NCI-H460 (cell line): ENCODE measurements around the gene RABL6. TPM values are rescaled to one million over a fixed set of nuclear protein-coding genes. Genes with fewer than 3 reads are reported as not detected.
"Not testable (repeated sequence)": the region's sequence is repeated elsewhere in the genome, so short reads cannot be mapped to it uniquely, and the experiment has no call there.

Source experiments
- DNase-seq: peaks from one replicate; pipeline ENCODE4 v3.0.0-alpha.2; 2016; ENCODE audit warnings: low read depth; ENCODE audit errors: extremely low read depth
- small RNA-seq, 2 experiments: library from RNA; depleted of rRNA; stranded (forward); fragments of <200 nt; gene quantifications; one replicate each; pipeline ENCODE3, GENCODE V24; 2014
- total RNA-seq: library from RNA; depleted of rRNA; stranded (reverse); fragments of >200 nt; shearing (Covaris generic); gene quantifications from 2 replicates; pipeline ENCODE4 v1.2.3, GENCODE V29; 2014; rRNA removed

RABL6 gene
- total RNA-seq, 1 experiment from 2014 or later, result 69.4 TPM

DNA sequence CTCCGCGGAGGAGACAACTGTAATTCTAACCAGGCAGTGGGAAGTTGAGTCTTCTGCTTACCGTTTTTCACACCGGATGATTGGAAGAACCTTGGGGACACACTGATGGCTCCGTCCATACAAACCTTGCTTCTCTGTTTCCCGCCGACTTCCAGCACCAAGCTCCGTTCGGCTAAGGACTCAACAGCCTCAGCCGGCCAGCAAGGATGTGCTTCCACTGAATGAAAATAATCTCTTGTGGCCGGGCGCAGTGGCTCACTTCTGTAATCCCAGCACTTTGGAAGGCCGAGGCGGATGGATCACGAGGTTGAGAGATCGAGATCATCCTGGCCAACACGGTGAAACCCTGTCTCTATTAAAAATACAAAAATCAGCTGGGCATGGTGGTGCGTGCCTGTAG, 60.2 kb downstream of the RABL6 start:
- DNase-seq, result no peak

DNA sequence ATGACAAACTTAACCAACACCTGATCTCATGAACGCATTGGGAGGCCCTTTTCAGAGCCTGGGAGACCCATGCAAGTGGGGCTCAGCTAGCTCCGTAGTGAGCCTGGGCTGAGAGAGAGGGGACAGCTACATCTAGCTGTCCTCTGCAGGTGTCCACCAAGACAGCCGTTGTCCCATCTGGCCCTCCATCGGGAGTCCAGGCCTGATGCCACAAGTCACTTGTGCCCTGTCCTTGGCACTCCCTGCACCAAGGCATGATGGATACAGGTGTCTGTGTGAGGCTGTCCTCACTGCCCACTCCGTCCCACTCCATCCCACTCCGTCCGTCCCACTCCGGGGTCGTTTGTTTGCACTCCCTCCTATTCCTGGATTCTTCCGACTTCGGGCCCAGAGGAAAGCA, 60.9 kb downstream of the RABL6 start:
- no peak for DNase-seq

DNA sequence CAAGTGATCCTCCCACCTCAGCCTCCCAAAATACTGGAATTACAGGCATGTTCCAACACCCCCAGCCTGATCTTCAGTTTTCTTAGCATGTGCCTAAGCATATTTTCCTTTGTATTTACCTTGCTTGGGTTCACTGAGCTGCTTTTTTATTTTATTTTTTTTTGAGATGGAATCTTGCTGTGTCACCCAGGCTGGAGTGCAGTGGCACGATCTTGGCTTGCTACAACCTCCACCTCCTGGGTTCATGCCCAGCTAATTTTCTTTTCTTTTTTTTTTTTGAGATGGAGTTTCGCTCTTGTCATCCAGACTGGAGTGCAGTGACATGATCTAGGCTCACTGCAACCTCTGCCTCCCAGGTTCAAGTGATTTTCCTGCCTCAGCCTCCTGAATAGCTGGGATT, 61.9 kb downstream of the RABL6 start:
- not testable (repeated sequence) for DNase-seq

DNA sequence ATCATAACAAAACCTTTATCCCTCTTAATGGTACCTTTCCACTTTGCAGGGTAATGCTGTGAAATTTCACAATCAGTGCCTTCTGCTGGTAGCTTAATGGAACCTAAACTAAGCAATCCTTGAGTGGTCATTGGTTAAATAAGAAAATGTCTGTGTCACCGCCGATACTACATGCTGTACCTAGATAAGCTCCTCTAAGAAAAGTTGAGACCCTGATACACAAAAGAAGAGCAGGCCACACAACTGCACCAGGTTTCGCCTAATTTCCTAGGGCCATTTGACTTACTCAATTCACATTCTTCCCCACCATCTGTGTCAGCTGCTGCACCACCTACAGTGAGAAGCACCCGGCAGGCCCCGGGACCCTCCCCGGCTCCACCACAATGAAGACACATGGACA, 67.4 kb downstream of the RABL6 start:
- no peak for DNase-seq

DNA sequence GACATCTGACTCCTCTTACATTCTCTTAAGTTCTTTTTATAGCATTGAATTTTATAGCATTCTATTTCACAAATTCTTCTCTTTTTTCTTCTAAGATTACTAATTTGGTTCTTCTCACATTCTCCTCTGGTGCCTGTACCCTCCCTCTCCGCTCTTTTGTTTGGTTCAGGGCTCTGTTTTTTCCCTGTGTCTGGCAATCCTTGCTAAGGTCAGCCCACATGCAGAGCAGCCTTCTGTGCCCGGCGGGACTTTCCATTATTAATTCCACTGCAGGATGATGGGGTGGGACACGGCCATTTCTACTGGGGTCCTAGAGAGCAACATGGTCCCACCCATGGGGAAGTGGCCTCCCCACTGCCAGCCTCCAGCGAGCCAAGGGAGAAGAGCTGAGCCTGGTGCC, 68.7 kb downstream of the RABL6 start:
- no peak for DNase-seq

DNA sequence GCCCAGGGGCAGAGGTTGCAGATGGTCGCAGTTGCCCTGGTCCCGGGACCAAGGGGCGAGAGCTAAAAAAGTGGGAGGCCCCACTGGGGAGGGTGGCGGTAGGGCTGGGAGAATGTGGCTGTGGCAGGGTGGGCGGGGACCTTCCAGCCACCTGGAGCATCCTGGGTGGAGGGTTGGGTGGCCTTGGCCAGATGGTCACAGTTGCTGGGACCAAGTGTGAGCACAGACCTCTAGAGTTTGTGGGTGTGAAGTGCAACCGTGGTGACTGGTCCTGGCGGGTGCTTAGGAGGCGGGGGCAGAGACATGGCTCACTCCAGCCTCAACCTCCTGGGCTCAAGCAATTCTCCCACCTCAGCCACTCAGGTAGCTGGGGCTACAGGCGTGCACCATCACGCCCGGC, 72.9 kb downstream of the RABL6 start:
- DNase-seq, result no peak

DNA sequence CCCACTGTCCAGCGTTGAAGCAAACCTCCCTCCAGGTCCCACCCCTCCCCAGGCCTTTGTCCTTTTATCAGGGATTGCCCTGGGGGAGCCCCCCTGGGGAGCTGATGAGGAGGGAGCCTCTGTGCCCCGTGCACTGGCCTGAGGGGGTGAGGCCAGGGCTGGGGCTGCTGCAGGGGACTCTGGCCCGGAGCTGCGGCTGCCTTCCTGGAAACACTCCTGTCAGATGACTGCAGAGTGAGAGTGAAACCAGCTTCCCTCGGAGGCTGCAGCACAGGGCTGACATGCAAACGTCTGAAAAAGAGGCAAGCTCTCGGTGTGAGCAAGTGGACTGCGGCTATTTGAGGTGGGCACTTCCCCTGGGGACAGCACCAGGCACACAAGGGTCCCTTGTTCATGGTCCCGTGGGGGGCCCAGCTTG, 74.0 kb downstream of the RABL6 start:
- DNase-seq, result no peak

DNA sequence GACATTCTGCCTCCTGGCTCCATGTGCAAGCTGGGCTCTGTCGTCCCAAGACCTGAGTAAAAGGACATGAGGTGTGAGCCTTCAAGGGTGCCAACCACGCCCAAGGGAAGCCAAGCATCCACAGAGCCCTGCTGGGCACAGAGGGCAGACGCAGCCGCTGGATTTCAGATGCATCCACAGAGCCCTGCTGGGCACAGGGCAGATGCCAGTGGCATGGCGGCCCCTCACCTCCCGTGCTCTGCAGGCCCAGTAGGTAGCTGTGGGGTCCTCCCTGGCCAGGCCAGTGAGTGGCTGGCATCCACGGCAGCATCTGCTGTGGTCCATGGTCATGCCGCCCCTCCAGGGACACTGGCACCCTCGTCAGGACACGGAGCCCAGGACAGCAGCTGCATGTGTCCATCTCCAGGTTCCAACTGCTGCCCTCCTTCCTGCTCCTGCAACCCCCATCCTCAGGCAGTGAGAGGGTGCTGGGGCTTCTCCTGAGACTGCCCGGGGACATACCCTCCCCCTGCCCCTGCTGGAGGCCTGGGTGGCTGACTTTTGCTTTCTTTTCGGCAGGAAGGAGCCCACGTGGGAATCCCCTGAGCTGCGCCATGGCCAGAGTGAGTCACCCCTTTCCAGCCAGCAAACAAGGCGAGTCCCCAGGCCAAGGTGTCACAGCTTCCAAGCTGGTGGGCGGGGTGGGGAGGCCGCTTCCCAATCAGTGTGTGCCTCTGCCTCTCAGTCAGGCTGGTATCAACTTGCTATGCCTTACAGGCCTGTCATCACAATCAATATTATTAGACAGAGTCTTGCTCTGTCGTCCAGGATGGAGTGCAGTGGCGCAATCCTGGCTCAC, 74.6 kb downstream of the RABL6 start:
- no peak for DNase-seq

DNA sequence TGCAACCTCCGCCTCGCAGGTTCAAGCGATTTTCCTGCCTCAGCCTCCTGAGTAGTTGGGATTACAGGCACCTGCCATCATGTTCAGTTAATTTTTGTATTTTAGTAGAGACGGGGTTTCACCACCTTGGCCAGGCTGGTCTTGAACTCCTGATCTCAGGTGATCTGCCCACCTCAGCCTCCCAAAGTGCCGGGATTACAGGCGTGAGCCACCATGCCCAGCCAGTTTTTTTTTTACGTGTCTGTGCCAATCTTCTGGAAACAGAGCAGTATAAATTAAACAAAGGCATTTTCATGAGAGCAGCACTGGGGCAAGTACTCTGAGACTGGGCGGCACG, 75.2 kb downstream of the RABL6 start:
- DNase-seq, result not testable (repeated sequence)

DNA sequence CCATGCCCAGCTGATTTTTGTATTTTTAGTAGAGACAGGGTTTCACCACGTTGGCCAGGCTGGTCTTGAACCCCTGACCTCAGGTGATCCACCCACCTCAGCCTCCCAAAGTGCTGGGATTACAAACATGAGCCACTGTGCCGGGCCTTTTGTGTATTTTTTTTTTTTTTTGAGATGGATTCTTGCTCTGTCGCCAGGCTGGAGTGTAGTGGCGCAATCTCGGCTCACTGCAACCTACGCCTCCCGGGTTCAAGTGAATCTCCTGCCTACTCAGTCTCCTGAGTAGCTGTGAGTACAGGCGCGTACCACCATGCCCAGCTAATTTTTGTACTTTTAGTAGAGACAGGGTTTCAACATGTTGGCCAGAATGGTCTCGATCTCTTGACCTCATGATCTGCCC, 75.9 kb downstream of the RABL6 start:
- DNase-seq, result not testable (repeated sequence)

DNA sequence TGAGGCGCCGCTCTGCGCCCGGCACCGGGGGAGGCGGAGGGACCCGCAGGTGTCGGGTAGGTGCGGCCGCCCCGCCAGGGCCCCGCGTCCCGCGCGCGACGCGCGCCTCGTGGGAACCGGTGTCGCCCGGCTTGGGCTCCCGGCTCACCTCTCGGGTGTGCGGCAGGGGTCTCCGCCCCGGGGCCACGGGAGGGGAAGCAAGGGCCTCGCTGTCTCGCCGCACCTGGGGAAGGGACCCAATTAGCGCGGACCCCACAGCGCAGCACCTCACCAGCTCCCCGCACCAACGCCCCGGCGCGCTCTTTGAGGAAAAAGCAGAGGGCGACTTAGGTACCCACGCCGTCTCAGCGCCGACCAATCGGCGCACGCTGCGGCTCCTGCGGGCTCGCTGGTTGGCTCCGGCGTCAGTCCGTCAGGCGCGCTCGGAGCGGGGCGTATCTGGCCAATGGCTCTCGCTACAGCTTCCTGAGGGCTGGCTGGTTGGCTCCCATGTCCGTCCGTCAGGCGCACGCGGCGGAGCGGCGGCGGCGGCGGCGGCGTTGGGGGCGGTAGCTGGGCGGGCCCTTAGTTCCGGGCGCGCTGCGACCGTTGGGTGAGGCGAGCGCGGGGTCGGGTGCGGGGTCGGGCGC, 78.3 kb downstream of the RABL6 start, which contains the start of gene TRAF2:
Gene TRAF2, plus strand, starts transcription at position 567 of the 629 bp plus-strand sequence. CDS start 12,225 bp downstream, outside the sequence.
- DNase-seq, result peak; percentile 96

DNA sequence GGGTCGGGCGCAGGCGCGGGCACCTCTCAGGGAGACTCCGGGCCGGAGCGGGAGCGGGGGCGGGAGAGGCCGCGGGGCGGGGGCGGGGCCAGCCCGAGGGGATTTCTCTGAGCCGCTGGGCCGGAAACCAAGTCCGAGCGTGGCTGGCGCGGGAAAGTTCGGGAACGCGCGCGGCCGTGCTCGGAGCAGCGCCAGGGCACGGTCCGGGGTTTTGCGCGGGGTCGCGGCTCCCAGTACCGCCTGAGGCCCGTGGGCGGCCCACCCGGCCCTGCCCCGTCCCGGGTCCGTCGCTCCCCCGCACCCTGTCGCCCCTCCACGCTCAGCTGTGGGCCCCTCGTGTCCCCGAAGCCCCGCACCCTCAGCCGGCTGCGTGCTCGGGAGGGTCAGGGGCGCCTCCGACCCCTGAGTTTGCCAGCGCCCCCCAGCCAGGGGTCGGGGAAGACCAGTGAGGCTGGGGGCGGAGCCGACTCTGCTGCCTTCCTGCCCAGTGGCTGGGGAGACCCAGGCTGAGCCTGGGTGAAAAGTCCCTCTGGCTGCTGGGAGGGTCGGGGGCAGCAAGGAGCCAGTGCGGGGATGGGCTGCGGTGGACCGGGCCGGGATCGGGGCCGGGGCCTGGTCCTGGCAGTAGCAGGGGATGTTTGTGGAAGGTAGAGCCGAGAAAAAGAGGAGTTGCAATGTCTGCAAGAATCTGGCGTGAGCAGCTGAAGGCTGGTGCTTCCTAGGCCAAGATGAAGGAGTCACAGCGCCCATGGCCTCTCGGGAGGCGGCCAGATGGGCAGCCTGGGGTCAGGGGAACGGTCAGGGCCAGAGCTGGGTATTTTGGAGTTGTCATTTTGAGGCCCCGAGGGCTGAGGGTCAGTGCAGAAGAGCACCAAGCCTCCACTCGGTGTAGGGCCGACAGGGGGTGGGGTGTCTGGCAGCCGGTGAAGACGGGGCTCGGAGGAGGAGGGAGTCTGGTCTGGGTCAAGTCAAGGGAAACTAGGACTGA, 79.2 kb downstream of the RABL6 start:
- no peak for DNase-seq

DNA sequence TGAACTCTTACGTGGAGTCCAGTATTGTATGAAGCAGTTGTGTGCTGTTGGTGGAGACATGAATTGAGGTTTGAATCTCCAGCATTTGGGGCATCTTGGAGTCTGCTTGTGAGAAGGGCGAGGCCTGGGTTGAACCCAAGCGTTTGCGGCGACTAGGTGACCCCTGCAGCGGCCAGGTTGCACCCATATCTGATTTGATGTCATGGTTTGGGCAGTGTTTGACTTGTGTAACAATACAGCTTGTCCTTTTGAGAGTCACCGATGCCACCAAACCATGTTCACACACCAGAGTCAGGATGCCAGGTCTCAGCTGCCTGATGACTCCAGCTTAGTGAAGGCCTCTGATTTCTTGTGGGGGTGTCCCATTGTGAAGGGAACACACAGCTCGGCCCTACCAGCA, 80.7 kb downstream of the RABL6 start:
- no peak for DNase-seq

DNA sequence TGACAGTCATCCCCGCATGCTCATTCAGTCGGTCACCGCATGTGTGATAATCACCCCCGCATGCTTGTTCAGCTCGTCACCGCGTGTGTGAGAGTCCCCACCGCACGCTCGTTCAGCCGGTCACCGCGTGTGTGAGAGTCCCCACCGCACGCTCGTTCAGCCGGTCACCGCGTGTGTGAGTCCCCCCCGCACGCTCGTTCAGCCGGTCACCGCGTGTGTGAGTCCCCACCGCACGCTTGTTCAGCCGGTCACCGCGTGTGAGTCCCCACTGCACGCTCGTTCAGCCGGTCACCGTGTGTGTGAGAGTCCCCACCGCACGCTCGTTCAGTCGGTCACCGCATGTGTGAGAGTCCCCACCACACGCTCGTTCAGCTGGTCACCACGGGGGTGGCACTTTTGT, 82.1 kb downstream of the RABL6 start:
- no peak for DNase-seq

DNA sequence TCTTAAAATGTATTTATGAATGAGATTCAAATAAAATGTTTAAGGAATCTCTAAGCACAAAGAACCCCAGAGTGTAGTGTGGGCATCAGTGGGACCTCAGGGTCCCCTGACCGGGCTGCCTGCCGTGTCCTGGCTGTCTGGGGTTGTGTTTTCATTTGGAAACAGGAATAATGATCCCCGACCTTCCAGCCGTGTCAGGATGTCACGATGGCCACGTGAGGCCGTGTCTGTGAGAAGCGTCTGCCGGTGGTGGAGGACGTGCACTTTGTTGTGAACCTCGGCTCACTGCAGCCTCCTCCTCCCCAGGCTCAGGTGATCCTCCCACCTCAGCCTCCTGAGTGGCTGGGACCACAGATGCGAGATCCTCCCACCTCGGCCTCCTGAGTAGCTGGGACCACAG, 82.9 kb downstream of the RABL6 start:
- DNase-seq, result no peak

Small RNA genes lying within 50 kb of the gene (small RNA-seq; reads per million reads assigned to genes)
- gene AL355987.2 (0 reads per million in 2 experiments), gene ATP6V1G1P3 (0 reads per million in 2 experiments), gene MIR4292 (0 reads per million in 2 experiments), gene MIR4479 (0.02 to 0.12 reads per million in 2 experiments)

Other genes starting within 250 kb of the RABL6 start
- gene EGFL7, start 145.0 kb upstream of the RABL6 start, total RNA-seq, result 51.7 and 77.2 TPM in 2 replicates
- gene AGPAT2, start 120.5 kb upstream of the RABL6 start, total RNA-seq, result 24.5 and 27.8 TPM in 2 replicates
- 14.1 and 14.4 TPM in 2 replicates for gene DIPK1B, start 95.4 kb upstream of the RABL6 start, total RNA-seq
- gene LCN10, start 65.0 kb upstream of the RABL6 start, total RNA-seq, result not detected in 2 replicates
- gene LCN6, start 59.4 kb upstream of the RABL6 start, total RNA-seq, result not detected in 2 replicates
- not detected in 2 replicates for gene LCN8, start 49.7 kb upstream of the RABL6 start, total RNA-seq
- not detected in 2 replicates for gene LCN15, start 43.4 kb upstream of the RABL6 start, total RNA-seq
- 24.0 and 27.6 TPM in 2 replicates for gene TMEM141, start 16.6 kb upstream of the RABL6 start, total RNA-seq
- gene CCDC183, start 11.6 kb upstream of the RABL6 start, total RNA-seq, result 1.7 and 1.8 TPM in 2 replicates
- gene AJM1, start 34.5 kb downstream of the RABL6 start, total RNA-seq, result 2.6 and 2.7 TPM in 2 replicates
- 132 and 134 TPM in 2 replicates for gene PHPT1, start 41.5 kb downstream of the RABL6 start, total RNA-seq
- gene MAMDC4, start 44.4 kb downstream of the RABL6 start, total RNA-seq, result 4.4 and 4.5 TPM in 2 replicates
- 309 and 321 TPM in 2 replicates for gene EDF1, start 58.4 kb downstream of the RABL6 start, total RNA-seq
- gene TRAF2, start 78.6 kb downstream of the RABL6 start, total RNA-seq, result 12.1 and 17.9 TPM in 2 replicates
- gene FBXW5, start 136.8 kb downstream of the RABL6 start, total RNA-seq, result 93.0 and 112 TPM in 2 replicates
- 0.92 TPM in 1 of 2 replicates, not detected in the other for gene C8G, start 137.3 kb downstream of the RABL6 start, total RNA-seq
- 1.2 and 1.5 TPM in 2 replicates for gene LCN12, start 144.3 kb downstream of the RABL6 start, total RNA-seq
- not detected in 2 replicates for gene PTGDS, start 169.6 kb downstream of the RABL6 start, total RNA-seq
- not detected in 2 replicates for gene LCNL1, start 175.0 kb downstream of the RABL6 start, total RNA-seq
- 35.4 and 39.4 TPM in 2 replicates for gene PAXX, start 184.5 kb downstream of the RABL6 start, total RNA-seq
- 0.17 TPM in 1 of 2 replicates, not detected in the other for gene CLIC3, start 188.6 kb downstream of the RABL6 start, total RNA-seq
- gene ABCA2, start 220.3 kb downstream of the RABL6 start, total RNA-seq, result 21.0 and 25.0 TPM in 2 replicates
- not detected in 2 replicates for gene FUT7, start 224.1 kb downstream of the RABL6 start, total RNA-seq
- gene NPDC1, start 238.2 kb downstream of the RABL6 start, total RNA-seq, result 30.3 and 35.5 TPM in 2 replicates
- not detected in 2 replicates for gene ENTPD2, start 246.1 kb downstream of the RABL6 start, total RNA-seq